H1 (cell line): ENCODE results near the gene HIP1. TPM values are rescaled to one million over a fixed set of nuclear protein-coding genes. Genes with fewer than 3 reads are reported as not detected.
"Not testable (repeated sequence)": the region's sequence is repeated elsewhere in the genome, so short reads cannot be mapped to it uniquely, and the experiment has no call there.

ENCODE experiments used
- CTCF ChIA-PET: fragments of 300-600 bp; sonication (Branson Sonifier 250); formaldehyde crosslinking; loops from one replicate; lab custom pipeline; 2021; ENCODE audit not compliant: partially characterized antibody; lab: Charles Lee
- POLR2A ChIA-PET: fragments of 300-600 bp; sonication (Branson Sonifier 250); formaldehyde crosslinking; loops from one replicate; lab custom pipeline; 2021; ENCODE audit warnings: inconsistent platforms; ENCODE audit not compliant: partially characterized antibody; lab: Charles Lee
- DNase-seq, 2 experiments: peaks; one replicate each; pipeline versions ENCODE4 v3.0.0 to v3.0.0-alpha.2; 2010 to 2022; ENCODE audit warnings: low spot score in 2 of 2, low read depth in 1 of 2, mixed read lengths in 1 of 2
- FAIRE-seq: peaks from 2 replicates; lab custom pipeline; 2011; peaks lifted over from hg19 to GRCh38; lab: Jason Lieb, UNC
- H2AFZ ChIP-seq: 2 replicates; pipeline ENCODE4 v1.8.1; 2012; ENCODE audit warnings: low read length, inconsistent platforms
- H2AK5ac ChIP-seq: 2 replicates; pipeline ENCODE4 v1.6.1; 2013; ENCODE audit warnings: low read depth, low read length
- H2BK120ac ChIP-seq: replicated peaks from 2 replicates; pipeline ENCODE3; 2013; ENCODE audit warnings: low read depth, low read length, inconsistent platforms
- H2BK12ac ChIP-seq: 2 replicates; pipeline ENCODE4 v1.6.1; 2013; ENCODE audit warnings: low read depth, low read length
- H2BK15ac ChIP-seq: 2 replicates; pipeline ENCODE4 v1.6.1; 2013; ENCODE audit warnings: low read length
- H2BK20ac ChIP-seq: 2 replicates; pipeline ENCODE4 v1.6.1; 2013; ENCODE audit warnings: low read length
- H2BK5ac ChIP-seq: 2 replicates; pipeline ENCODE4 v1.6.1; 2013; ENCODE audit warnings: low read depth, low read length
- H3K14ac ChIP-seq: 2 replicates; pipeline ENCODE4 v1.6.1; 2013; ENCODE audit warnings: inconsistent platforms; ENCODE audit not compliant: insufficient read length
- H3K18ac ChIP-seq: 2 replicates; pipeline ENCODE4 v1.6.1; 2013; ENCODE audit warnings: low read length; ENCODE audit errors: extremely low read depth
- H3K23ac ChIP-seq: 2 replicates; pipeline ENCODE4 v1.6.1; 2013; ENCODE audit warnings: inconsistent platforms; ENCODE audit not compliant: insufficient read length
- H3K23me2 ChIP-seq: 2 replicates; pipeline ENCODE4 v1.6.1; 2013; ENCODE audit warnings: low read depth, low read length
- H3K27ac ChIP-seq: 2 replicates; pipeline ENCODE4 v1.6.1; 2011; ENCODE audit warnings: low read depth, low read length, inconsistent platforms
- H3K27me3 ChIP-seq, 4 experiments: replicated peaks in 1 of 4; 1 replicate in 1 of 4; 2 replicates in 3 of 4; pipeline versions ENCODE4 v1.6.1 to v1.8.1; 2011 to 2013; ENCODE audit warnings: low read length in 3 of 4, mild to moderate bottlenecking in 3 of 4, inconsistent platforms in 2 of 4, mixed read lengths in 2 of 4, moderate library complexity in 1 of 4; ENCODE audit not compliant: control insufficient read depth in 3 of 4, insufficient read depth in 3 of 4; ENCODE audit errors: extremely low read depth in 1 of 4
- H3K36me3 ChIP-seq, 4 experiments: 2 replicates each; pipeline versions ENCODE4 v1.6.1 to v1.8.1; 2011 to 2013; ENCODE audit warnings: mild to moderate bottlenecking in 4 of 4, low read length in 3 of 4, moderate library complexity in 2 of 4, control low read depth in 1 of 4, inconsistent platforms in 1 of 4; ENCODE audit not compliant: insufficient read depth in 4 of 4, control insufficient read depth in 2 of 4
- H3K4ac ChIP-seq: replicated peaks from 2 replicates; pipeline ENCODE3; 2013; ENCODE audit warnings: low read length, low read depth, mixed read lengths, inconsistent platforms; ENCODE audit not compliant: insufficient read length
- H3K4me1 ChIP-seq, 4 experiments: replicated peaks in 1 of 4; 1 replicate in 1 of 4; 2 replicates in 3 of 4; pipeline versions ENCODE4 v1.6.1 to v1.8.1; 2011 to 2013; ENCODE audit warnings: low read length in 3 of 4, inconsistent platforms in 2 of 4, mixed read lengths in 1 of 4; ENCODE audit not compliant: insufficient read depth in 4 of 4, control insufficient read depth in 3 of 4
- H3K4me2 ChIP-seq, 2 experiments: 2 replicates each; pipeline versions ENCODE4 v1.6.1 to v1.8.1; 2011 to 2013; ENCODE audit warnings: low read depth in 2 of 2, low read length in 2 of 2, control low read depth in 1 of 2, inconsistent platforms in 1 of 2, mild to moderate bottlenecking in 1 of 2; ENCODE audit not compliant: insufficient read depth in 1 of 2
- H3K4me3 ChIP-seq, 4 experiments: fragments of 200-600, 300-600 bp in 1 of 4; sonication (generic), shearing (Covaris generic), sonication (Bioruptor Twin) in 1 of 4; 2 replicates each; pipeline versions ENCODE4 v1.5.1 to v1.8.1; 2011 to 2016; ENCODE audit warnings: low read length in 4 of 4, low read depth in 3 of 4, control low read depth in 2 of 4, inconsistent platforms in 2 of 4, mild to moderate bottlenecking in 2 of 4, mixed read lengths in 1 of 4, moderate library complexity in 1 of 4; ENCODE audit not compliant: insufficient read depth in 2 of 4; ENCODE audit errors: extremely low read depth in 1 of 4
- H3K56ac ChIP-seq: replicated peaks from 2 replicates; pipeline ENCODE3; 2013; ENCODE audit warnings: low read depth, mild to moderate bottlenecking, mixed read lengths, low read length, inconsistent platforms; ENCODE audit not compliant: insufficient read length
- H3K79me1 ChIP-seq: 2 replicates; pipeline ENCODE4 v1.6.1; 2013; ENCODE audit warnings: low read depth, low read length, control low read depth
- H3K79me2 ChIP-seq, 2 experiments: 2 replicates each; pipeline versions ENCODE4 v1.6.1 to v1.8.1; 2012 to 2013; ENCODE audit warnings: low read length in 2 of 2, mild to moderate bottlenecking in 2 of 2, inconsistent platforms in 1 of 2; ENCODE audit not compliant: insufficient read depth in 2 of 2, control insufficient read depth in 1 of 2
- H3K9ac ChIP-seq, 4 experiments: replicated peaks in 1 of 4; 1 replicate in 1 of 4; 2 replicates in 3 of 4; pipeline versions ENCODE4 v1.6.1 to v1.8.1; 2011 to 2013; ENCODE audit warnings: low read depth in 3 of 4, low read length in 3 of 4, control low read depth in 2 of 4, mild to moderate bottlenecking in 2 of 4, moderate library complexity in 2 of 4, inconsistent platforms in 1 of 4; ENCODE audit errors: extremely low read depth in 1 of 4
- H3K9me3 ChIP-seq, 2 experiments: 2 replicates each; pipeline versions ENCODE4 v1.6.1 to v1.8.1; 2012 to 2013; ENCODE audit warnings: mild to moderate bottlenecking in 2 of 2, moderate library complexity in 2 of 2, control low read depth in 1 of 2, inconsistent platforms in 1 of 2, low read depth in 1 of 2, low read length in 1 of 2, mixed read lengths in 1 of 2; ENCODE audit not compliant: insufficient read depth in 2 of 2
- H4K20me1 ChIP-seq, 2 experiments: replicated peaks in 1 of 2; 2 replicates each; pipeline versions ENCODE3 to v1.8.1; 2011 to 2013; ENCODE audit warnings: inconsistent platforms in 2 of 2, low read length in 2 of 2, mild to moderate bottlenecking in 1 of 2; ENCODE audit not compliant: insufficient read depth in 2 of 2, control insufficient read depth in 1 of 2
- H4K5ac ChIP-seq: 2 replicates; pipeline ENCODE4 v1.6.1; 2013; ENCODE audit warnings: low read length, low read depth, mixed read lengths, inconsistent platforms; ENCODE audit not compliant: insufficient read length
- H4K8ac ChIP-seq: 2 replicates; pipeline ENCODE4 v1.8.0; 2013; ENCODE audit warnings: mild to moderate bottlenecking, moderate library complexity, low read length, inconsistent platforms; ENCODE audit not compliant: insufficient read depth; ENCODE audit errors: extremely low read depth
- H4K91ac ChIP-seq: replicated peaks from 2 replicates; pipeline ENCODE3; 2013; ENCODE audit warnings: low read length, mixed read lengths, inconsistent platforms; ENCODE audit not compliant: insufficient read length
- WGBS, 2 experiments: shearing (Covaris generic) in 1 of 2; methylation state at CpG; one replicate each; pipeline versions ENCODE4 v1.1.6 to v1.1.7; 2013 to 2015; ENCODE audit warnings: low lambda C conversion rate in 2 of 2, mixed read lengths in 2 of 2, inconsistent platforms in 1 of 2, low coverage in 1 of 2, missing lambda C conversion rate in 1 of 2; ENCODE audit not compliant: insufficient replicate concordance in 2 of 2, insufficient coverage in 1 of 2, insufficient read length in 1 of 2; ENCODE audit errors: extremely low coverage in 1 of 2, missing lambda C conversion rate in 1 of 2; 5-methylcytosine and 5-hydroxymethylcytosine counted together
- polyA plus RNA-seq, 7 experiments: library from polyadenylated mRNA; depleted of rRNA in 3 of 7; stranded (reverse) in 5 of 7; unstranded in 2 of 7; fragments of >200 nt in 5 of 7; fragments of 200-250 nt in 2 of 7; gene quantifications; 1 replicate in 5 of 7; 2 replicates in 1 of 7; 4 replicates in 1 of 7; pipeline versions ENCODE4 v1.2.1 to v1.2.3, GENCODE V29; 2011 to 2013; ENCODE audit warnings: missing spikeins in 2 of 7, mixed read lengths in 2 of 7
- total RNA-seq: library from RNA; stranded (reverse); fragmentation: NEBNext Ultra II Directional; extraction: Animal tissue kit (Norgen Biotek cat#: 25700); gene quantifications from 2 replicates; pipeline ENCODE4 v1.2.1, GENCODE V29; 2021

HIP1 gene
- total and polyA plus RNA-seq, 2 of the 8 experiments (the other 6 are each of a cell fraction or from before 2014, with no cell fraction given), result 51.8 to 108 TPM

DNA sequence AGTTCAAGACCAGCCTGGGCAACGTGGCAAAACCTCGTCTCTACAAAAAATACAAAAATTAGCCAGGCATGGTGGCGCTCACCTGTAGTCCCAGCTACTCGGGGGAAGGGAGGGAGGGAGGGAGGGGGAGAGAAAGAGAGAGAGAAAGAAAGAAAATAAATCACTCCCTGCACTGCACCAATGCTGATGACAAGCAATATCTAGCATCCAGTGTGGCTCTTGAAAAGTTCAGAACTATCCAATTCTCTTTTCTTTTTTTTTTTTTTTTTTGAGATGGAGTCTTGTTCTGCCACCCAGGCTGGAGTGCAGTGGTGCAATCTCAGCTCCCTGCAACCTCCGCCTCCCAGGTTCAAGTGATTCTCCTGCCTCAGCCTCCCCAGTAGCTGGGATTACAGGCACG, 45.1 kb downstream of the HIP1 start:
- H2BK5ac ChIP-seq, H3K4ac ChIP-seq, H3K18ac ChIP-seq, FAIRE-seq, H3K4me1 ChIP-seq, H3K36me3 ChIP-seq, H3K27ac ChIP-seq, H3K23me2 ChIP-seq, H2AFZ ChIP-seq, H4K8ac ChIP-seq, H3K27me3 ChIP-seq, H3K14ac ChIP-seq, CTCF ChIA-PET, H3K9ac ChIP-seq, DNase-seq, H4K20me1 ChIP-seq, H2BK120ac ChIP-seq, POLR2A ChIA-PET, H2BK12ac ChIP-seq, H3K79me2 ChIP-seq, H3K23ac ChIP-seq, H3K79me1 ChIP-seq, H3K9me3 ChIP-seq, H4K5ac ChIP-seq, H3K56ac ChIP-seq, H4K91ac ChIP-seq, H3K4me3 ChIP-seq, H2BK15ac ChIP-seq, H3K4me2 ChIP-seq, H2BK20ac ChIP-seq, H2AK5ac ChIP-seq: not testable (repeated sequence)
- 98% methylated on average over 4 of the region's 6 CpGs; no CpG with 5 or more reads in 1 of the 2 experiments for WGBS, 2 experiments
